COLO829 (cell line): ENCODE results near the gene NAA11.

Experiments used
- DNase-seq: peaks from one replicate; pipeline ENCODE4 v3.0.0; 2012; ENCODE audit warnings: low spot score

Gene NAA11

DNA sequence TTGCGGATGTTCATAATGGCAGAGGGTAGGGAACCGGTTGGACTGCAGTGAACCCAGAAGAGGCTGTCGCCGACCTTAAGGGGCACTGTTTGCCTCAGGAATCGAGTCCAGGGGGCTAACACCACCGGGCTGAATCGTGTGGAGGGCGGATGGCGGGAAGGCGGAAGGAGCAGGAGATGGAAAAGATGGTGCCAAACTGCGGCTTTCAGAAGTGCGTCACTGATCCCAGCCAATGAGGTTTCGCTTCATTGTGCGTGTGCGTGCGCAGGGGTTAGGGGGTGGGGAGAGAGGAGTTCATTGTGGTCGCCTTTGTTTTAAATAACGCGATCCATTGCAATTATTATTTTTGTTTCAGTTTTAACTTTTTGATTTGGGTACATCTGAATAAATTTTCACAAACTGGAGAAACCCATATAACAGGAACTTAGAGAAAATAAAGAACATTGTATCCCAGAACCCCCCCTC is at the start of gene NAA11:
TSS of gene NAA11 (minus strand) at position 198 of the 465 bp plus-strand sequence. CDS start at position 14, 184 bp downstream.
- no peak for DNase-seq

- no peak for DNase-seq
Measured at GRCh38 chr4:79370026-79370425, 44.2 kb upstream of the NAA11 start.

GRCh38 chr4:79367096-79367495 is 41.2 kb upstream of the NAA11 start:
- DNase-seq: no peak

GRCh38 chr4:79366422-79366821 is 40.6 kb upstream of the NAA11 start:
- DNase-seq: no peak

DNA sequence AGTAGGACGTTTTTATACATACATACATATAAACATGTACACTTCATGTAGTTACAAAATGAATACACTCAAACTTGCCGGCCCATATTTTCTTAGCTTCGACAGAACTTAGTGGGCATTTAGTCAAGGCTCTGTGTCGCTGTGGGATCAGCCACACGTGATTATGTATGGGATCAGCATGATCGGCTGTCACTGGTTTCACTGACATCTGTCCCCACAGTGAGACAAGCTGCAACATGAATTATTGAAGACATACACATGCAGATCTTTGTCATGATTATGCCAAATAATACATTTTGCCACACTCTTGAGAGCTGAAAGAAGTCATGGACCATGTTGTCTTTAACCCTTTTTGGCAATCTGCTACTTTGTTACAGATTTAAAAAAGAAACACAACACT is 38.2 kb upstream of the NAA11 start:
- no peak for DNase-seq

DNA sequence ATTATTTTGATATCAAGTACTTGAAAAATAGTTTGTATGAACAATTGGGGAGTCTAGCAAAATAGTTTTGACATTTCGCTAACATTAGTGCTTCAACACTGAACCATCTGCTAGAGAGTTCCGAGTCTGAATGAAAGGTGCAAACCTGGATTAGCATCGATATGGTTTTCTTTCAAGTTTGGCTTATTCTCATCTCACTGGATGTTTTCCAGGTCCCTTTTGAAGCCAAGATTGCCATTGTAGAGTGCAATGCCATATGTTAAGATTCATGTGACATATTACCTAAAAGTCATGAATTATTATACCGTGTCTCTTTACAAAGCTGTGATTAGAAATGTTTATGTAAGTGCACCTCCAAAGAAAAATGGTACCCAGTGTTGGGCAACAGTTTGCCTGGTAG is 36.8 kb upstream of the NAA11 start:
- no peak for DNase-seq

DNA sequence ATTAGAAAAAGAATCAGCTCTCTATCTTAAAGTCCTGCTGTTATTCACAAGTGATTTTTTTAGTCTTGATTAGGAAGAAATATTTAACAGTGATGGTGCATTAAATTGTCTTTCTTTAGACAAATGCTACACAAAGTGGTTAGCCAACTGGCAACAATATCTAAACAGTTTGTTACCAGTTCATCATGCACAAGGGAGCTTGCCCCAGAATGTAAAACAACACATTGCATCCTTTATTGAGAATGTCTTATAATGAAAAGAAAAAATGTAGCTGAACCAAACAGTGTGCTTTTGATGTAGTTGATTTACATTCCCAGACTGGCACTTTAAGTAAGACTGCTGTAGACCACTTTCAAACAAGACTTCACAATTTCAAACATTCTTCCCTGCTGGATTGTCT is 34.1 kb upstream of the NAA11 start:
- no peak for DNase-seq

DNA sequence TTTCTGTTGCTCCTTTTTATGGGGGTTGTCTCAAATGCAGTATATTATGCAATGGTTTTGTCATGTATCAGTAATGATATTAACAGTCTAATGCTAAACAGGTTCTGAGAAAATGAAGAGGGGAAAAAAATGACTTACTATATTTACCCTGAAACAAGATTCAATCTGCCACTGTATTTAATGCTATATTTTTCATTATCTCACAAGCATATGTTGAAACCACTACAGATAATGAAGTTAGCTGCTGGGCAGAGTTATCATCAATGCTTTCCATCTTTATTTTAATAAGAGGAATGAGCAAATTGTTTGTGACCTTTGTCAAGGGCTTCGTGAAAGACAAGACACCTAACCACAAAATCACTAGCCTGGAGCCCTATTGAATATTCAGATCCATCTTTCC is 32.6 kb upstream of the NAA11 start:
- DNase-seq: no peak

GRCh38 chr4:79357365-79357764 is 31.5 kb upstream of the NAA11 start:
- DNase-seq: no peak

DNA sequence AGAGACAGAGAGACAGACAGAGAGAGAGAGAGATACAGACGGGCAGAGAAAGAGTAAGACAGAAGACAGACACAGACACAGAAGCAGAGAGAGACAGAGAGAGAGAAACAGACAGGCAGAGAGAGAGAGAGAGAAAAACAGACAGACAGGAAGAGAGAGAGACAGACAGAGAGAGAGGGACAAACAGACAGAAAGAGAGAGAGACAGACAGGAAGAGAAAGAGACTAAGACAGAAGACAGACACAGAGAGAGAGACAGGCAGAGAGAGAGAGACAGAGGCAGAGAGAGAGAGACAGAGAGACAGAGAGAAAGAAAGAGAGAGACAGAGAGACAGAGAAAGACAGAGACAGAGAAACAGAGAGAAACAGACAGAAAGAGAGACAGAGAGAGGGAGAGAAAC is 27.2 kb upstream of the NAA11 start:
- DNase-seq: no peak

- no peak for DNase-seq
Measured at GRCh38 chr4:79348405-79348804, 22.5 kb upstream of the NAA11 start.

GRCh38 chr4:79341893-79342653 is 16.2 kb upstream of the NAA11 start:
- DNase-seq: no peak

DNA sequence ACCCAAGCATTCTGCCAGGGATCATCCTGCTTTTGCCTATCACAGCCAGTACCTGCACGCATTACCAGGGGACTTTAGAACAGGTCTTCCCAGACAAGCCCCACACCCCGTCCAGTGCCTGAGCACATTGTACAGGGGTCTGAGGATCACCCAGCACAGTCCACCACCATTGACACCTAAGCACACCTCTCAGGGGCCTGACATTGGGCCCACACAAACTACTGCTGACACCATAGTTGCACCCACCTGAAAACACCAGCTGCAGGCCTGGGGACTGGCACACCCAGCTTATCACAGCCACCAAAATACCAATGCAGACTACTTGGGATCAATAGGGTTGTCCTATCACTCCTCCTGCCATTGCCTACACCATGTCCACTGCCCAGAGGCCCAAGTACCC is 14.7 kb upstream of the NAA11 start:
- no peak for DNase-seq

DNA sequence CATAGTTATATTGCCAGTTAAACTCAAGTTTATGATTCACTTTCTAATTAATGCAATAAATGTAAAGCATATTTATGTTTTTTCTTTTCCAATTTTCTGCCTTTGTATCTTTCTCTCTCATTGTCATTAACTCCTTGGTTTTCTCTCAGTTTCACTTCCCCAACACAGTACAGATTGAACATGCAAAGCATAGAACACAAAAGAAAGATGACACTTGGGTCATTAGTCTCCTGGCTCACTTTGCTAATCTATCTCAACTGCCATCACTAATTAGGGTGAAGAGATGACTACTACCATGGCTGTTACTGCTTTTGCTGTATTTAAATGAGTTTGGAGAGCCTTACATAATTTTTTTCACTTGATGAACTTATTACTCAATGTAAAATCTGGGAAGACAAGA is 12.3 kb upstream of the NAA11 start:
- no peak for DNase-seq

- DNase-seq: no peak
Measured at GRCh38 chr4:79334783-79335182, 8.9 kb upstream of the NAA11 start.

GRCh38 chr4:79334341-79334740 is 8.5 kb upstream of the NAA11 start:
- DNase-seq: no peak

GRCh38 chr4:79331126-79331876 is 5.4 kb upstream of the NAA11 start:
- DNase-seq: no peak

- no peak for DNase-seq
Measured at GRCh38 chr4:79330720-79331119, 4.9 kb upstream of the NAA11 start.

DNA sequence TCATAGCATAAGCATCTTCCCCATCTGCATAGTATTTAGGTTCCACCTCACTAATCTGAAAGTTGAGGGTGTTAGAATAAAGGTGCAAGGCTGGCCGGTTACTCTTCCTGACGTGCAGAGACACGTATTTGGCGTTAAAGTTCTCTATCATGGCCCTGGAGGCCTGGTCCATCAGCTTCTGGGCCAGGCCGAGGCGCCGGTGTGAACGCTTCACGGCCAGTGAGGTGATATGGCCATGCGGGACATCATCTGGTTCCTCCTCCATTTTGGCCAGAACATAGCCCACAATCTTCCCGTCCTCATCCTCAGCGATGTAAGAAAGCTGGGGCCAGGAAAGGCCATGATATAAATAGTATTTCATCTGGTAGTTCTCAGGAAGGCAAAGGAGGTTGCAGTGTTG is 425 bp downstream of the NAA11 start:
- no peak for DNase-seq

DNA sequence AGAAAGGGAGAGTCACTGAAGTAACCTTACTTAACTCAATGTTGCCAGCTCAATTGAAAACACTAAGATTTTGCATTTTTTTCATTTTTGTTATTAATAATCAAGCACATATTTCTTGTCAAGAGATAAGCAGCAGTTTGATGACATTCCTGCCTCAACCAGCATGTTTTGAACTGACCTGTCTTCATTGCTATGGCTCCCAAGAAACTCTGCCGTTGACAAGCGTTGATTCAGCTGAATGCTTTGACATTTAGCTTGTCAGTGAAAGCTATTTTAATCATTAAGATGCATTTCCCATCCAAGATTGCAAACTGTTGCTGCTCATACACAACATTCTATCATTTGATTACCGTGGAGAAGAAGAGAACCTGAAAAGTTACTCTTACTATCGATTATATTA is 5.9 kb downstream of the NAA11 start:
- no peak for DNase-seq

DNA sequence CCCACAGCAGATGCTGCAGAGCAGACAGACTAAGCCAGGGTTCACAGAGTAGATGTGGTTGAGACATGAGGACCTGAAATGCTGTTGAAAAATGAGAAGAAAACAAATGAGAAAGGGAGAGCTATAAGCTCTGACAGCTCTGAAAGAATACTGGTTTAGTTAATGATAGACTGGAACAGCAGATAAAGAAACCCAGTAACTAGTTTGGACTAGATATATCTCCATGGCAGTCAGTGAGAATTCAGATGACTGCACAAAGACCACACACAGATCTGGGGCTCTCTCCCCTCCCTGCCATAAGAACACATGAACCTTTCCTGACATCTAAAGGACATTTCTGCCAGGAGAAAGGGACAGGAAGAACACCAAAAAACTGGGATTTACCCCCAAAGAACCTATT is 8.2 kb downstream of the NAA11 start:
- DNase-seq: no peak

DNA sequence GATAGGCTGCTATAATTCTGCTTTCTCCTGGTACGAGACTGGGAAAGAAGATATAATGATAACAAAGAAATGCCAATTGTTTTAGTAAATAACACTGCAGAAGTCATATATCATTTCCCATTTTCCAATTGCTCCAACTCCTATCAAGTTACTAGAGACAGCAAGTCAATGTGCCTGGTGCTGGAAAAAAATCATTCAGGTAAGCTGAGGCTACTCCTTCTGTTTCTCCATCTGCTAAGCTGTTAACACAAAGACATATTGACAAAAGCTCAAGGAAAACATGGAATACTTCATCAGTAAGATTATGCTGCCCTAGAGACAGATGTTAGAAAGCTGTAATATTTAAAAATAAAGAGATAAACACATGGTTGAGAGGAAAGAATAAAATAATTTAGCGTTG is 10.0 kb downstream of the NAA11 start:
- no peak for DNase-seq

- DNase-seq: no peak
Measured at GRCh38 chr4:79311279-79311678, 14.6 kb downstream of the NAA11 start.

- DNase-seq: no peak
Measured at GRCh38 chr4:79308971-79309370, 16.9 kb downstream of the NAA11 start.
